ENCODE data around the gene TNNI3.
A peak's percentile ranks its signal among the peaks of the same experiment; 100 is the strongest.
"Not testable (repeated sequence)": the region's sequence is repeated elsewhere in the genome, so short reads cannot be mapped to it uniquely, and the experiment has no call there.

The TNNI3 gene

DNA sequence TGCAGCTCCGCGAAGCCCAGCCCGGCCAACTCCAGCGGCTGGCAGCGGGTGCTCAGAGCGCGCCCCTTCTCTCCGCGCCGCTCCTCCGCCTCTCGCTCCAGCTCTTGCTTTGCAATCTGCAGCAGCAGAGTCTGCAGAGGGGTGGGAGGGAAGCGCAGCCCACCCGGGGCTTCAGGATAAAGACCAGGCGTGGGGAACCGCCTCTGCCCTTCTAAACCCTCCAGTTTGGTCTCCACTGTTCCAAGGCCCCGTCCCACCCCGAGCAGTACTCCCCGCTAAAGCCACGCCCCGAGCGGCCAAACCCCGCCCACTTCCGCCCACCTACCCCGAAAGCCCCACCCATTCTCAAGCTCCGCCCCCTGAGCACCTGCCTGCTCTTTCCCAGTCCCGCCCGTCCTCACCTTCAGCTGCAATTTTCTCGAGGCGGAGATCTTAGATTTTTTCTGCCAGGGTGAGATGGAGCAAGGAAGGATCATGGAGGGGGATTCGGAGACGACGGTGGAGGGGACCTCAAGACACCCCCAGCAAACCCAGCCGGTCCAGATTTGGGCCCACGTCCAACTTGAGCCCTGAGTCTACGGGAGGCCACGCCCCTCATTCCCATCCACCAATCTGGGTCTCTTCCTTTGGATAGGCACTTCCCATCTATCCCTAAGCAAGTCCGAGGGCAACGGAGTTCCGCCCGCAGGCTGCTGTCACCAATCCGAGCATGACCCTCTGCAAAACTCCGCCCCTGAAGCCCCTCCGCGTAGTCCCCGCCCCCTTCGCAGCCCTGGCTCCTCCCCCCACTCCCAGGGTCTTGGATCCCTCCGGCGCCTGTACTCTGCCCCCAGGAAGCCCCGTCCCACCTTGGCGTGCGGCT is 1.1 kb downstream of the TNNI3 start:
- peak; percentile 75 for DNase-seq (ENCODE audit: low spot score)
- TF ChIP-seq, protein P1, sequence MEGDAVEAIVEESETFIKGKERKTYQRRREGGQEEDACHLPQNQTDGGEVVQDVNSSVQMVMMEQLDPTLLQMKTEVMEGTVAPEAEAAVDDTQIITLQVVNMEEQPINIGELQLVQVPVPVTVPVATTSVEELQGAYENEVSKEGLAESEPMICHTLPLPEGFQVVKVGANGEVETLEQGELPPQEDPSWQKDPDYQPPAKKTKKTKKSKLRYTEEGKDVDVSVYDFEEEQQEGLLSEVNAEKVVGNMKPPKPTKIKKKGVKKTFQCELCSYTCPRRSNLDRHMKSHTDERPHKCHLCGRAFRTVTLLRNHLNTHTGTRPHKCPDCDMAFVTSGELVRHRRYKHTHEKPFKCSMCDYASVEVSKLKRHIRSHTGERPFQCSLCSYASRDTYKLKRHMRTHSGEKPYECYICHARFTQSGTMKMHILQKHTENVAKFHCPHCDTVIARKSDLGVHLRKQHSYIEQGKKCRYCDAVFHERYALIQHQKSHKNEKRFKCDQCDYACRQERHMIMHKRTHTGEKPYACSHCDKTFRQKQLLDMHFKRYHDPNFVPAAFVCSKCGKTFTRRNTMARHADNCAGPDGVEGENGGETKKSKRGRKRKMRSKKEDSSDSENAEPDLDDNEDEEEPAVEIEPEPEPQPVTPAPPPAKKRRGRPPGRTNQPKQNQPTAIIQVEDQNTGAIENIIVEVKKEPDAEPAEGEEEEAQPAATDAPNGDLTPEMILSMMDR (IDR thresholded peaks at IDR 0.05; ENCODE audit: borderline replicate concordance, control extremely low read depth, extremely low read depth, insufficient read depth, missing control alignments): no peak
- in situ Hi-C loops (cut with MboI; ENCODE audit: low sequenced_read_pairs, unreplicated experiment): no loop called here

DNA sequence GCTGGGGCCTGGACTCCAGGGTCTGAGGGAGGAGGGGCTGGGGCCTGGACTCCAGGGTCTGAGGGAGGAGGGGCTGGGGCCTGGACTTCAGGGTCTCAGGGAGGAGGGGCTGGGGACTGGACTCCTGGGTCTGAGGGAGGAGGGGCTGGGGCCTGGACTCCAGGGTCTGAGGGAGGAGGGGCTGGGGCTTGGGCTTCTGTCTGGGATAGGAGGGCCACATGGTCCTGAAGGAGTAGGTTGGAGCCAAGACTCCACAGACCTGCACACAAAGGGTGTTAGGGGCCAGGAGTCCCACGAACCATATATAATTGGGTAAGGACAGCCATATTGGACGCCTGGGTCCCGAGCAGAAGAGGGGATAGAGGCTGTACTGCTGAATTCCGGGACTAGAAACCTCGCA is 1.7 kb downstream of the TNNI3 start:
- in situ Hi-C loops (cut with MboI; ENCODE audit: low sequenced_read_pairs, unreplicated experiment): not testable (repeated sequence)

DNA sequence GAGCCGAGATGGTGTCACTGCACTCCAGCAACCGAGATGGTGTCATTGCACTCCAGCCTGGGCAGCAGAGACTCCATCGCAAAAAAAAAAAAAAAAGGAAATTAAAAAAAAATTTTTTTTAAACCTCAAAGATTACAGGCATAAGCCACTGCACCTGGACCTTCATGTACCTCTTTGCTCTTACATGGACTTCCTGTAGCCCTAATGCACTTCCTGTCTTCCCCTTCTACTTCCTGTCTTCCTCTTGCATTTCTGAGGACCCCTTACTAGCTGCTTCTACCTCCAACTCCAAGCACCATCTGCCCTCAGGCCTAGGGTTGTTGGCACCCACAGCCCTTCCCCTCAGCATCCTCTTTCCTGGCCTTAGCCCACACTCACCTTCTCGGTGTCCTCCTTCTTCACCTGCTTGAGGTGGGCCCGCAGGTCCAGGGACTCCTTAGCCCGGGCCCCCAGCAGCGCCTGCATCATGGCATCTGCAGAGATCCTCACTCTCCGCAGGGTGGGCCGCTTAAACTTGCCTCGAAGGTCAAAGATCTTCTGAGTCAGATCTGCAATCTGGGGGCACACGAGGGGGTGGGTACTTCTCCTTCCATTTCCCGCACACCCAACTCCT is 3.8 kb downstream of the TNNI3 start:
- TF ChIP-seq, protein P1 (IDR thresholded peaks at IDR 0.05; ENCODE audit: borderline replicate concordance, control extremely low read depth, extremely low read depth, insufficient read depth, missing control alignments): no peak
- no peak for DNase-seq (ENCODE audit: low spot score)
- in situ Hi-C loops (cut with MboI; ENCODE audit: low sequenced_read_pairs, unreplicated experiment): no loop called here

More for the DNA sequence above, 1.7 kb downstream of the TNNI3 start:
- DNase-seq (ENCODE audit: low spot score): not testable (repeated sequence)

DNA sequence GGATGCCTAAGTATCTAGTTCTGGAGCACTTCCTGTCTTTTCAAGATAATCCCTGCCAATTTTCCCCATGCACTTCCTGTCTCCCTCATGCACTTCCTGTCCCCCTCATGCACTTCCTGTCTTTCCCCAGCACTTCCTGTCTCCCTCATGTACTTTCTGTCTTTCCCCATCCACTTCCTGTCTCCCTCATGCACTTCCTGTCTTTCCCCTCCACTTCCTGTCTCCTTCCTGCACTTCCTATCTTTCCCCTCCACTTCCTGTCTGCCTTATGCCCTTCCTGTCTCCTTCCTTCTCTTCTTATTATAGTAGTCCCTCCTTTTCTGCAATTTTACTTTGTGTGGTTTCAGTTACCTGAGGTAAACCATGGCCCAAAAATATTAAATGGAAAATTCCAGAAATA is 5.5 kb downstream of the TNNI3 start:
- DNase-seq (ENCODE audit: low spot score): no peak
- TF ChIP-seq, protein P1 (IDR thresholded peaks at IDR 0.05; ENCODE audit: borderline replicate concordance, control extremely low read depth, extremely low read depth, insufficient read depth, missing control alignments): no peak
- in situ Hi-C loops (cut with MboI; ENCODE audit: low sequenced_read_pairs, unreplicated experiment): no loop called here

DNA sequence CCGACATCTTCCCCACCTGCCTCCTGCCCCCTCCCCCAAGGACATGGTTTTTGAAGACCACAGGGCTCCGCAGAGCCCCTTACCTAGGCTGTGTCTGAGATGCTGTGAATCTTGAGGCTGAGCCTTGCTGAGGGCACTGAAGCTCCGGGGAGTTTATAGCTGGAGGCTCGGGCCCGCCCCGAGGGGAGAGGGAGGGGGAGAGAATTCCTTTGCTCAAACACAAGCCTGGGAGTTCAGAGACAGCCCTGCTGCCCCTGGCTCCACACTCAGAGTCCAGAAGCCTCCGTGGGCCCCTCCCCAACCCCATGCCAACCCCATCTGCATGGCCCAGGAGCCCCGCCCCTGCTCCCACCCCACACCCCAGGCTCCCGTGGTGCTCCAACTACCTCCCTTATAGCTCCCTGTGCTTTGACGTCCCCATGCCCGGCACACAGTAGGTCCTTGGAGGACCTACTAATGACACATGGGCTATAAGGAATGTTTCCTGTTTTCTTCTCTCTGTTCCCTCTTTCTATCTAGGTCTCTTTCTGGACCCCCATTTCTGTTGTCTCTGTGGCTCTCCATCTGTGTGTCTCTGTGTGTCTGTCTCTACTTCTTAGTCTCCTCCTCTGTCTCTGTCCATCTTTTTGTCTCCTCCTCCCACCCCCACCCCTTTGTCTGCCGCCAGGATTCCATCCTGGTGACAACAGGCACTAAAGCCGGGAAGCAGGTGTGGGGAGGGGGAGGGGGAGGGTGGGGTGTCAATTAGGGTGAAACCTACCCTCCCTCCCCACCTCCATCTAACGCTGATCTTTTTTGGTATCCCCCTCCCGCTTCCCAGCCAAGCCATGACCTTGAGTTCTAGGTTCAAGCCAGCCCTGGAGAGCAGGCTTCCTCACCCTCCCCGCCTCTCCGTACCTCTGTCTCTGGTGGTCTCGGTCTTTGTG is 8.2 kb downstream of the TNNI3 start, which contains the start of gene TNNT1:
Gene TNNT1, minus strand, starts transcription at position 129 of the 926 bp plus-strand sequence. CDS start 2,049 bp downstream, outside the sequence.
- in situ Hi-C loops (cut with MboI; ENCODE audit: low sequenced_read_pairs, unreplicated experiment): no loop called here
- DNase-seq (ENCODE audit: low spot score): no peak
- TF ChIP-seq, protein P1 (IDR thresholded peaks at IDR 0.05; ENCODE audit: borderline replicate concordance, control extremely low read depth, extremely low read depth, insufficient read depth, missing control alignments): no peak

DNA sequence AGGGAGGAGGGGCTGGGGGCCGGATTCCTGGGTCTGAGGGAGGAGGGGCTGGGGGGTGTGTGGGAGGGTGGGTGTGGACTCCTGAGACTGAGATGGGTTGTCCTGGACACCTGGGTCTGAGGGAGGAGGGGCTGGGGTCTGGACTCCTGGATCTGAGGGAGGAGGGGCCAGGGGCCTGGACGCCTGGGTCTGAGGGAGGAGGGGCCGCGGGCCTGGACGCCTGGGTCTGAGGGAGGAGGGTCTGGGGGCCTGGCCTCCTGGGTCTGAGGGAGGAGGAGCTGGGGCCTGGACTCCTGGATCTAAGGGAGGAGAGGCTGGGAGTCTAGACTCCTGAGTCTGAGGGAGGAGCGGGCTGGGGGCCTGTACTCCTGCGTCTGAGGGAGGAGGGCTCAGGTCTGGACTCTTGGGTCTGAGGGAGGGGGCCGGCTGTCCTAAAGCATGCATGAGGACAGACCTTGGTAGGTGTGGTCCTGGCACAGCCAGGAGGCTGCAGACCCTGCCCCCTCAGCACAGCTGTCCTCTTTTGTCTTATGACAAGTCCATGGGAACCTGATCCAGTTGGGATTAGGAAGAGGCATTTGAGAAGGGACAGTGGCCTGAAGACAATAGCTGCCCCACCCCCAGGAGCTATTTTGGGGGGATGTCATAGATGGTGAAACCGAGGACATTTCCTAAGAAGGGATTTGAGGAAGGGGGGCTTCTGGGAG is 9.8 kb downstream of the TNNI3 start:
- TF ChIP-seq, protein P1 (IDR thresholded peaks at IDR 0.05; ENCODE audit: borderline replicate concordance, control extremely low read depth, extremely low read depth, insufficient read depth, missing control alignments): no peak
- DNase-seq (ENCODE audit: low spot score): no peak
- in situ Hi-C loops (cut with MboI; ENCODE audit: low sequenced_read_pairs, unreplicated experiment): no loop called here

All from GM13976 (cell line).